ENCODE data around the gene TSEN15. TPM values are rescaled to one million over a fixed set of nuclear protein-coding genes. Genes with fewer than 3 reads are reported as not detected.

The TSEN15 gene
- total RNA-seq, 1 experiment from 2014 or later = 31.1 TPM

- Histone ChIP-seq H3K36me3 (ENCODE audit: control insufficient read depth in 1 of 2, insufficient read depth in 2 of 2, low read length in 2 of 2) (no peaks in the 10 kb centered on the region), H3K27me3 (ENCODE audit: insufficient read depth, low read length) (no peaks in the 10 kb centered on the region), H2AFZ (ENCODE audit: low read depth, low read length, poor library complexity, severe bottlenecking) (no peak overlapping the region), H3K79me2 (ENCODE audit: insufficient read depth, low read length) (no peaks in the 10 kb centered on the region), H3K9me3 (ENCODE audit: control insufficient read depth in 1 of 2, insufficient read depth in 1 of 2, low read depth in 1 of 2, low read length in 2 of 2) (no peaks in the 10 kb centered on the region), H3K4me3 (replicated peaks in 1 of 2; ENCODE audit: low read depth in 1 of 2, low read length in 2 of 2) (no peak overlapping the region), H3K27ac (ENCODE audit: low read depth, low read length) (no peak overlapping the region), H3K9ac (ENCODE audit: low read length) (no peak overlapping the region), H3K9me2 (ENCODE audit: insufficient read depth) (no peaks in the 10 kb centered on the region), H3K4me2 (ENCODE audit: low read length) (no peak overlapping the region), H4K20me1 (ENCODE audit: insufficient read depth) (no peaks in the 10 kb centered on the region), H3K4me1 (ENCODE audit: control insufficient read depth in 1 of 2, insufficient read depth in 2 of 2, low read length in 2 of 2) (no peaks in the 10 kb centered on the region)
- no peak for ATAC-seq
- no TSS peak for BruUV-seq (replicated peaks)
- RAD21 ChIA-PET (ENCODE audit: low non-redundant PET in 1 of 2, low total read pairs in 2 of 2, uncharacterized antibody in 2 of 2, unreplicated experiment in 2 of 2) = no interaction called here
- CTCF ChIA-PET = no interaction called here
- intact Hi-C loops (cut with micrococcal nuclease) = no loop called here
- no peak for DNase-seq (ENCODE audit: low read depth, low spot score)
- POLR2A ChIA-PET = no interaction called here
- TF ChIP-seq, protein P1, sequence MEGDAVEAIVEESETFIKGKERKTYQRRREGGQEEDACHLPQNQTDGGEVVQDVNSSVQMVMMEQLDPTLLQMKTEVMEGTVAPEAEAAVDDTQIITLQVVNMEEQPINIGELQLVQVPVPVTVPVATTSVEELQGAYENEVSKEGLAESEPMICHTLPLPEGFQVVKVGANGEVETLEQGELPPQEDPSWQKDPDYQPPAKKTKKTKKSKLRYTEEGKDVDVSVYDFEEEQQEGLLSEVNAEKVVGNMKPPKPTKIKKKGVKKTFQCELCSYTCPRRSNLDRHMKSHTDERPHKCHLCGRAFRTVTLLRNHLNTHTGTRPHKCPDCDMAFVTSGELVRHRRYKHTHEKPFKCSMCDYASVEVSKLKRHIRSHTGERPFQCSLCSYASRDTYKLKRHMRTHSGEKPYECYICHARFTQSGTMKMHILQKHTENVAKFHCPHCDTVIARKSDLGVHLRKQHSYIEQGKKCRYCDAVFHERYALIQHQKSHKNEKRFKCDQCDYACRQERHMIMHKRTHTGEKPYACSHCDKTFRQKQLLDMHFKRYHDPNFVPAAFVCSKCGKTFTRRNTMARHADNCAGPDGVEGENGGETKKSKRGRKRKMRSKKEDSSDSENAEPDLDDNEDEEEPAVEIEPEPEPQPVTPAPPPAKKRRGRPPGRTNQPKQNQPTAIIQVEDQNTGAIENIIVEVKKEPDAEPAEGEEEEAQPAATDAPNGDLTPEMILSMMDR (IDR thresholded peaks at IDR 0.05 in 2 of 3, conservative IDR thresholded peaks at IDR 0.05 in 1 of 3; ENCODE audit: borderline replicate concordance in 1 of 3, insufficient read depth in 1 of 3, low read depth in 2 of 3, low read length in 2 of 3) = no peak
- TF ChIP-seq EZH2phosphoT487 (IDR thresholded peaks at IDR 0.05; ENCODE audit: borderline replicate concordance) = no peak
- no peak for TF ChIP-seq ZNF274 (IDR thresholded peaks at IDR 0.05; ENCODE audit: low read depth, low read length)
- no peak for TF ChIP-seq TCF7L2 (IDR thresholded peaks at IDR 0.05; ENCODE audit: borderline replicate concordance, extremely low read depth, insufficient read depth, insufficient read length)
- TF ChIP-seq, protein P2, sequence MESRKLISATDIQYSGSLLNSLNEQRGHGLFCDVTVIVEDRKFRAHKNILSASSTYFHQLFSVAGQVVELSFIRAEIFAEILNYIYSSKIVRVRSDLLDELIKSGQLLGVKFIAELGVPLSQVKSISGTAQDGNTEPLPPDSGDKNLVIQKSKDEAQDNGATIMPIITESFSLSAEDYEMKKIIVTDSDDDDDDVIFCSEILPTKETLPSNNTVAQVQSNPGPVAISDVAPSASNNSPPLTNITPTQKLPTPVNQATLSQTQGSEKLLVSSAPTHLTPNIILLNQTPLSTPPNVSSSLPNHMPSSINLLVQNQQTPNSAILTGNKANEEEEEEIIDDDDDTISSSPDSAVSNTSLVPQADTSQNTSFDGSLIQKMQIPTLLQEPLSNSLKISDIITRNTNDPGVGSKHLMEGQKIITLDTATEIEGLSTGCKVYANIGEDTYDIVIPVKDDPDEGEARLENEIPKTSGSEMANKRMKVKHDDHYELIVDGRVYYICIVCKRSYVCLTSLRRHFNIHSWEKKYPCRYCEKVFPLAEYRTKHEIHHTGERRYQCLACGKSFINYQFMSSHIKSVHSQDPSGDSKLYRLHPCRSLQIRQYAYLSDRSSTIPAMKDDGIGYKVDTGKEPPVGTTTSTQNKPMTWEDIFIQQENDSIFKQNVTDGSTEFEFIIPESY (IDR thresholded peaks at IDR 0.05; ENCODE audit: extremely low read depth, insufficient replicate concordance, low read length) = no peak
- TF ChIP-seq EZH2 (IDR thresholded peaks at IDR 0.05) = no peak
- TF ChIP-seq RAD21 (IDR thresholded peaks at IDR 0.05; ENCODE audit: low read depth) = no peak
- no peak for TF ChIP-seq REST (IDR thresholded peaks at IDR 0.05; ENCODE audit: low read depth)
Measured at GRCh38 chr1:184116287-184116686, 64.8 kb downstream of the TSEN15 start.
